Mesendoderm (in vitro differentiated cells): Measurements from ENCODE around the gene LIF.
A peak's percentile ranks its signal among the peaks of the same experiment; 100 is the strongest.

ENCODE experiments used
- DNase-seq: peaks from one replicate; pipeline ENCODE4 v3.0.0; 2013
- H2AK5ac ChIP-seq: 2 replicates; pipeline ENCODE4 v1.6.1; 2013; ENCODE audit warnings: low read length, inconsistent platforms
- H2BK120ac ChIP-seq: 2 replicates; pipeline ENCODE4 v1.6.1; 2013; ENCODE audit warnings: low read depth, mild to moderate bottlenecking, low read length, moderate library complexity, mixed read lengths
- H2BK15ac ChIP-seq: replicated peaks from 2 replicates; pipeline ENCODE4 v1.6.1; 2013; ENCODE audit warnings: low read depth, mild to moderate bottlenecking, moderate library complexity
- H2BK5ac ChIP-seq: 2 replicates; pipeline ENCODE4 v1.6.1; 2013; ENCODE audit warnings: low read length, inconsistent platforms
- H3K18ac ChIP-seq: 2 replicates; pipeline ENCODE4 v1.6.1; 2013; ENCODE audit warnings: mild to moderate bottlenecking, low read length, mixed read lengths
- H3K23ac ChIP-seq: one replicate; pipeline ENCODE4 v1.6.1; 2013; ENCODE audit warnings: low read length
- H3K27ac ChIP-seq: 2 replicates; pipeline ENCODE4 v1.5.1; 2013; ENCODE audit warnings: low read depth, mild to moderate bottlenecking, inconsistent platforms, low read length, moderate library complexity
- H3K27me3 ChIP-seq: 2 replicates; pipeline ENCODE4 v1.6.1; 2013; ENCODE audit warnings: low read length, control low read depth, mild to moderate bottlenecking, inconsistent platforms; ENCODE audit not compliant: insufficient read depth, poor library complexity
- H3K36me3 ChIP-seq: 2 replicates; pipeline ENCODE4 v1.6.1; 2013; ENCODE audit warnings: low read length, inconsistent platforms; ENCODE audit not compliant: control insufficient read depth, insufficient read depth
- H3K4ac ChIP-seq: one replicate; pipeline ENCODE4 v1.6.1; 2013; ENCODE audit warnings: low read depth, mild to moderate bottlenecking, low read length, moderate library complexity
- H3K4me1 ChIP-seq: 2 replicates; pipeline ENCODE4 v1.6.1; 2013; ENCODE audit warnings: low read depth, low read length, inconsistent platforms; ENCODE audit not compliant: control insufficient read depth
- H3K4me2 ChIP-seq: 2 replicates; pipeline ENCODE4 v1.6.1; 2013; ENCODE audit warnings: low read length
- H3K4me3 ChIP-seq: 2 replicates; pipeline ENCODE4 v1.5.1; 2013; ENCODE audit warnings: mild to moderate bottlenecking, low read length
- H3K56ac ChIP-seq: one replicate; pipeline ENCODE4 v1.6.1; 2013; ENCODE audit warnings: low read length
- H3K79me1 ChIP-seq: 2 replicates; pipeline ENCODE4 v1.6.1; 2013; ENCODE audit warnings: low read length, inconsistent platforms
- H3K79me2 ChIP-seq: 2 replicates; pipeline ENCODE4 v1.6.1; 2013; ENCODE audit warnings: mild to moderate bottlenecking, low read length; ENCODE audit not compliant: control insufficient read depth, insufficient read depth
- H3K9ac ChIP-seq: 2 replicates; pipeline ENCODE4 v1.6.1; 2013; ENCODE audit warnings: low read length, inconsistent platforms
- H4K5ac ChIP-seq: one replicate; pipeline ENCODE4 v1.6.1; 2013; ENCODE audit warnings: low read length
- H4K8ac ChIP-seq: one replicate; pipeline ENCODE4 v1.6.1; 2013; ENCODE audit warnings: low read depth, mild to moderate bottlenecking, control low read depth, low read length, moderate library complexity
- WGBS: extraction: QIAGEN DNeasy Blood & Tissue Kit; methylation state at CpG from one replicate; pipeline ENCODE4 v1.1.7; 2013; ENCODE audit warnings: low lambda C conversion rate, missing lambda C conversion rate; ENCODE audit not compliant: insufficient coverage; ENCODE audit errors: extremely low coverage; 5-methylcytosine and 5-hydroxymethylcytosine counted together

Gene LIF

GRCh38 chr22:30254314-30254713 is 7.8 kb upstream of the LIF start:
- H3K4ac ChIP-seq, result no peak overlapping the region
- no peak overlapping the region for H2BK120ac ChIP-seq
- no peak overlapping the region for H2BK5ac ChIP-seq
- no peaks in the 10 kb centered on the region for H3K27me3 ChIP-seq
- no peaks in the 10 kb centered on the region for H3K36me3 ChIP-seq
- no peak overlapping the region for H3K4me3 ChIP-seq
- H3K4me2 ChIP-seq, result no peak overlapping the region
- no peaks in the 10 kb centered on the region for H3K4me1 ChIP-seq
- no peak overlapping the region for H2AK5ac ChIP-seq
- H3K9ac ChIP-seq, result no peak overlapping the region
- DNase-seq, result no peak
- no peak overlapping the region for H2BK15ac ChIP-seq
- H3K18ac ChIP-seq, result no peak overlapping the region
- H3K27ac ChIP-seq, result no peak overlapping the region
- H3K79me2 ChIP-seq, result no peaks in the 10 kb centered on the region
- no peaks in the 10 kb centered on the region for H3K79me1 ChIP-seq
- no peak overlapping the region for H4K5ac ChIP-seq
- H3K23ac ChIP-seq, result no peak overlapping the region
- no peak overlapping the region for H4K8ac ChIP-seq
- no CpG with 5 or more reads among the region's 6 CpGs for WGBS
- H3K56ac ChIP-seq, result no peak overlapping the region

GRCh38 chr22:30253205-30253852 is 6.8 kb upstream of the LIF start:
- no peak overlapping the region for H3K4me2 ChIP-seq

GRCh38 chr22:30252411-30253204 is 6.0 kb upstream of the LIF start:
- H3K36me3 ChIP-seq, result no peaks in the 10 kb centered on the region
- H3K4me1 ChIP-seq, result no peaks in the 10 kb centered on the region
- H2AK5ac ChIP-seq, result no peak overlapping the region
- no peak overlapping the region for H3K27ac ChIP-seq
- no peak overlapping the region for H3K4me3 ChIP-seq
- no peak for DNase-seq
- no peaks in the 10 kb centered on the region for H3K79me2 ChIP-seq
- no peak overlapping the region for H4K5ac ChIP-seq
- H3K23ac ChIP-seq, result no peak overlapping the region
- H3K79me1 ChIP-seq, result no peaks in the 10 kb centered on the region
- no peak overlapping the region for H3K18ac ChIP-seq
- H3K4ac ChIP-seq, result no peak overlapping the region
- no peak overlapping the region for H2BK15ac ChIP-seq
- no peak overlapping the region for H3K4me2 ChIP-seq
- peak overlapping the region; percentile 42 for H3K56ac ChIP-seq
- no peak overlapping the region for H3K9ac ChIP-seq
- H3K27me3 ChIP-seq, result no peaks in the 10 kb centered on the region
- no peak overlapping the region for H2BK5ac ChIP-seq
- WGBS, result no CpG with 5 or more reads among the region's 22 CpGs
- no peak overlapping the region for H2BK120ac ChIP-seq
- H4K8ac ChIP-seq, result no peak overlapping the region

More at GRCh38 chr22:30253205-30253852, 6.8 kb upstream of the LIF start:
- peak overlapping the region; percentile 42 for H3K56ac ChIP-seq
- no peaks in the 10 kb centered on the region for H3K79me1 ChIP-seq
- no peak overlapping the region for H3K27ac ChIP-seq
- no peak overlapping the region for H3K9ac ChIP-seq
- no peak overlapping the region for H2BK15ac ChIP-seq
- H4K8ac ChIP-seq, result no peak overlapping the region
- H2BK120ac ChIP-seq, result no peak overlapping the region
- H3K23ac ChIP-seq, result no peak overlapping the region
- H3K79me2 ChIP-seq, result no peaks in the 10 kb centered on the region
- DNase-seq, result no peak
- no peak overlapping the region for H3K4ac ChIP-seq
- H4K5ac ChIP-seq, result no peak overlapping the region
- no peak overlapping the region for H2BK5ac ChIP-seq
- no peak overlapping the region for H3K4me3 ChIP-seq
- no peaks in the 10 kb centered on the region for H3K27me3 ChIP-seq
- H3K18ac ChIP-seq, result no peak overlapping the region
- H3K36me3 ChIP-seq, result no peaks in the 10 kb centered on the region
- H3K4me1 ChIP-seq, result no peaks in the 10 kb centered on the region
- WGBS, result no CpG with 5 or more reads among the region's 22 CpGs
- H2AK5ac ChIP-seq, result no peak overlapping the region

- Histone ChIP-seq H2BK5ac (no peak overlapping the region), H4K8ac (no peak overlapping the region), H3K4me3 (no peak overlapping the region), H3K79me2 (no peaks in the 10 kb centered on the region), H3K23ac (no peak overlapping the region), H3K27ac (no peak overlapping the region), H4K5ac (no peak overlapping the region), H3K9ac (no peak overlapping the region), H3K4me1 (no peaks in the 10 kb centered on the region), H2AK5ac (no peak overlapping the region), H3K36me3 (no peaks in the 10 kb centered on the region), H2BK120ac (no peak overlapping the region), H3K56ac (no peak overlapping the region), H2BK15ac (no peak overlapping the region), H3K18ac (no peak overlapping the region), H3K27me3 (no peaks in the 10 kb centered on the region), H3K4me2 (no peak overlapping the region), H3K4ac (no peak overlapping the region), H3K79me1 (no peaks in the 10 kb centered on the region)
- no peak for DNase-seq
- no CpG with 5 or more reads among the region's 10 CpGs for WGBS
Observed at GRCh38 chr22:30251711-30252110, 5.2 kb upstream of the LIF start.

GRCh38 chr22:30250661-30251267 is 4.2 kb upstream of the LIF start:
- no peak overlapping the region for H3K4ac ChIP-seq
- no peak overlapping the region for H3K56ac ChIP-seq
- no peaks in the 10 kb centered on the region for H3K79me1 ChIP-seq
- H3K23ac ChIP-seq, result no peak overlapping the region
- no peak overlapping the region for H3K27ac ChIP-seq
- H2AK5ac ChIP-seq, result no peak overlapping the region
- no peak overlapping the region for H3K4me2 ChIP-seq
- H3K4me1 ChIP-seq, result no peaks in the 10 kb centered on the region
- H3K36me3 ChIP-seq, result no peaks in the 10 kb centered on the region
- H2BK120ac ChIP-seq, result no peak overlapping the region
- no peak overlapping the region for H2BK5ac ChIP-seq
- no peak overlapping the region for H4K5ac ChIP-seq
- H3K79me2 ChIP-seq, result no peaks in the 10 kb centered on the region
- no peak overlapping the region for H2BK15ac ChIP-seq
- no peak overlapping the region for H3K18ac ChIP-seq
- no peak overlapping the region for H4K8ac ChIP-seq
- no peaks in the 10 kb centered on the region for H3K27me3 ChIP-seq
- DNase-seq, result no peak
- no CpG with 5 or more reads among the region's 12 CpGs for WGBS
- H3K4me3 ChIP-seq, result no peak overlapping the region
- no peak overlapping the region for H3K9ac ChIP-seq
